HG03139 (cell line): ENCODE measurements around the gene TRPC3.

ENCODE experiments used
- ATAC-seq: cut with Tn5 transposase; IDR thresholded peaks from one replicate; pipeline ENCODE4 v1.9.1; 2021; ENCODE audit not compliant: unreplicated experiment

Gene TRPC3

DNA sequence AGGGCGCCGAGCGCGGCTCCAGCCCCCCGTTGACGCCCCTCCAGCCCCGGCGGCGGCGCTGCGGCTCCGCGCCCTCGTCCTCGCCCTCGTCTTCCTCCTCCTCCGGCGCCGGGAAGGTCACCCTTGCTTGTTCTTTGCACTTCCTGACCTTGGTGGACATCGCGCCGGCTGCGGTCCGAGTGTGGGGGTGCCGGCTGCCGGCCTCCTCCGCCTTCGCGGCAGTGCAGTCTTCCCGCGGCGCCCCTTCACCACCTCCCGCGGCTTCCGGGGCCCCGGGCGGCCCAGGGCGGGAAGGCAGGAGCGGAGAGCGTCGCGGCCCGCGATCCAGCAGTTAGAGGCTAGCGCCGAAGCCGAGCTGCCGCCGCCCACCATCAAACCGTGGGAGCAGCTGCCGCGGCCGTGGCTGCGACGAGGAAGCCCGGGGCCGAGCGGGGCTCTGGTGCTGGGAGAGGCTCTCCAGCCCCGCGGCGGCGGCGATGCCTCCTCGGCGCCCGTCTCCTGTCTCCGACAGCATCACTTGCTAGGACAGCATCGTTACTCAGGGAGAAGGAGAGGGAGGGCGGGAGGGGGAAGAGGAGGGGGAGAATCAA, at the start of gene TRPC3:
TSS of gene TRPC3 (minus strand) at position 540 of the 590 bp plus-strand sequence. CDS start at position 160, 380 bp downstream.
- ATAC-seq: no peak

DNA sequence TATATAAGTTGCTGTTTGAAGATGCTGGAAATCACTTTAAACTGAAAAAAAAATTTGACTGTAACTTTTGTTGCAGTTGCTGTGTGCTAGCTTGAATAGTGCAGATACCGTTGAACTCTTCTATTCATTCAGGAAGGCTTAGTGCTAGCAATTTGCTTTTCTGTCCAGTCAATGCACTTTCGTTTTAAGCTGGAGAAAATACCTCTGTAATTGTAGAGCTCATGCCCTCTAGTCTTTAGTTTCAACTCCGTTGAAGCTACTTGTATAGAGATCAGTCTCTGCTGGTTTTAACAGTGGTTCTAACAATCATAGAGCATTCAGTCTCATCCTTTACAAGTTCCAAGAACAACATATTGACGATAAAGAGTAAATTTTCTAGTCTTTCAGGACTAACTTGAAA, 49.0 kb upstream of the TRPC3 start:
- ATAC-seq: no peak

DNA sequence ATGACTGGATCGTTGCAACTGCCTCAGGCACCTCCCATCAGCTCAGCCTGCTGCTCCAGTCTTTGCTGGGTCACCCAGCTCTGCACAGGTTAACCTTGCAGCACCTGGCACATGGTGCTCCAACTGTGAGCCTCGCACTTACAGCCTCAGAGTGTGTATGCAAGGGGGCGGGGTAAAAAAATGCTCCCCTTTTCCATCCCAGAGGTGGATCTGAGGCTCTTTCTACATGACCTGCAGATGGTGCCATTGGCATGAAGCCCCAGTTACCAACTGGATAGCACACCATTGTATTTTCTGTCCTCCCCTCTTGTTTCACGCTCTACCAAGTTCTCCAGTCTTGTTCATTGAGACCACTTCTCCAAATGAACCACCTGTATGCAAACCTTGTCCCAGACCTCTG, 46.2 kb upstream of the TRPC3 start:
- ATAC-seq: no peak

DNA sequence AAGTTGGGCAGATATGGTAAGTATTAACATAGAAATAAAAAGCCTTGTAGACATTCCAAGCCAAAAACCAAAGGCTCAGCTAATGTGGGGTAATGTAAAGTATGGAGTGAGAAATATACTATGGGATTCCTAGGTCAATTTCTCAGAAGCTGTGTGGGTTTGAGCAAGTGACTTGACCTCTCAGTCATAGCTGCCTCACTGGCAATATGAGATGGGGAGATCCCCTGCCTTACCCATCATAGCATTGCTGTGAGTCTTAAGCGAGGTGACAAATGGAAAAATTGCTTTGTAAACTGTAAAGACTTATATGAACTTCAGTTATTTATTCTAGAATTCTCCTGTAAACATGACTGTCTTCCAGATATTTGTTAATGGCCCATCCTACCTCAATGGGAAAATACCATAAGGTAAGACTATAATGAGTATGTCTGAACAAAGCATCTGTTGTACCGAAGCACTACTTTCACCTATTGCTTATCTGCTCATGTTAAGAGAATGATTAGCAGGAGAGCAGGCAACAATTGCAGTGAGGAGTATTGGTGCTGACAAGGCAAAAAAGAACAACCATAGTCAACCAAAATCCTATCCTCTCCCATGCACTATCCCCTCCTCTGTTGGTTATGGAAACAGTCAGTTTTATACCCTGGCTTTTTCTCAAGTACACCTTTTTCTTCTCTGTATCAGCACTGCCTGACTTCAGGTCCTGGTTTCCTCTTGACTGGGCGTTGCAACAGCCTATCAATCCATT, 44.1 kb upstream of the TRPC3 start:
- ATAC-seq: no peak

DNA sequence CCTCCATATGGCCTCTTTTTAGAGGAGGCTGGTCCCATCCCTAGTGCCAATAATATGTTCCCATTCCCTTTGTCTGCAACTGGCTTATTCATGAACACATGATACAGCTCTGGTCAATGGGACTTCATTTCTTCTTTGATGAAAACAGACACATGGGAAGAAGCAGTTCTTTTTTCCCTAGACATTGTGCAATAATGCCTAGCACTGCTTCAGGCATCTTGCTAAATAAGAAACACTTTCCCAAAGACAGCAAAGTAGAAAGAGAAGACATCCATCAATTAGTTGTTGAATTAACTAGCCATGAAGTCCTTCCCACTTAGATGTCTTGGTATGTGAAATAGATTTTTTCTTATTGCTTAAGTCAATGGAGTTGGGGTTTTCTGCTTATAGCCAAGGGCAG, 40.1 kb upstream of the TRPC3 start:
- no peak for ATAC-seq

DNA sequence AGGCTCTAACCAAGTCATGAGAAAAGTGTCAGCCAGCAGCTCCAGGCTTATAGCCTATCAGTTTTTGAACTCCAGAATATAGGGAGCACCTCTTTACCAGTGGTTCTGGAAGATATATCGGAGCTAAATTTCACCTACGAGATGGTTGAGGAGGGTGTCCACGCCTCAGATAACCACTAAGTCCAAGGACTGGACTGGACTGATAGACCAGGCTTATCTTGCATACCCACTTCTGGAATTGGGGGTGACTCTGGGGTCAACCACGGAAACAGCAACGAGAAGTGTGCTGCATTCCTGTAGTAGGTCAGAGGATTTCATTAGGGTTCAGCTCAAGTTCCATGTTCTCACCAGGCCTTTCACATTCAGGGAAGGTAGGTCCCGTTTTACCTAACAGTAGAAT, 38.6 kb upstream of the TRPC3 start:
- ATAC-seq: no peak

DNA sequence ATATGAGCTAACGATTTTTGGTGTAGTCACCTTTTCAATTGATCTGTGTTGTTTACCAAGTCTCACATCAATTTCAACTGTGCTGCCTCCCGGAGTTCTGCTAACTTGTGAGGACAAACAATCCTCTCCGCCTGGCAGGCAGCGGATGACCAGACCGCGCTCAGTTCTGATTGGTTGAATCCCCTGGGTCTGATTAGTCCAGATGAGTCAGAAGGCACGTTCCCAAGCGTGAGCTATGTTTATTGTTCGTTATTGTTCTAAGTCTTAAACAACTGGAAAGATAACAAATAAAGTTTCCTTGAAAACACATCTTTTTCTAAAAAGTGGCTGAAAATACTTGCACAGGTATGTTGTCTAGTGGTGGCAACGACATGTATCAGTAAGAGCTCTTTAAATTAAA, 37.9 kb upstream of the TRPC3 start:
- ATAC-seq: no peak

DNA sequence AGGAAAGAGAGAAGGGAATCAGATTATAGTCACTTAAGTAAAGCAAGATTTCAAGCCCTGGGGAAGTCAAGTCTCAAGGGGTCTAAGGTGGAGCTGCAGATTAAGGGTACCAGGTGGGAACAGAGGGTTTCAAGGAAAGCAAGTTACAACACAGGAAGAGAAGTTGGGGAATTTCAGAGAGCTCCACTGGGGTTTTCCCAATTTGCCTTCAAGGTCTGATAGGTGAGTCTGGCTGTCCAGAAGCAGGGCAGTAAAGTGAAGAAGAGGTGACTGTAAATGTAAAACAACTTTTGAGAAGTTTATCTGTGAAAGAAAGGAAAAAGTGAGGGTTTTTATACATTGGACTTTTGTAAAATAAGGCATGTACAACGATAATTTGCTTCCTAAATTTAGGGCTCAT, 37.1 kb upstream of the TRPC3 start:
- no peak for ATAC-seq

DNA sequence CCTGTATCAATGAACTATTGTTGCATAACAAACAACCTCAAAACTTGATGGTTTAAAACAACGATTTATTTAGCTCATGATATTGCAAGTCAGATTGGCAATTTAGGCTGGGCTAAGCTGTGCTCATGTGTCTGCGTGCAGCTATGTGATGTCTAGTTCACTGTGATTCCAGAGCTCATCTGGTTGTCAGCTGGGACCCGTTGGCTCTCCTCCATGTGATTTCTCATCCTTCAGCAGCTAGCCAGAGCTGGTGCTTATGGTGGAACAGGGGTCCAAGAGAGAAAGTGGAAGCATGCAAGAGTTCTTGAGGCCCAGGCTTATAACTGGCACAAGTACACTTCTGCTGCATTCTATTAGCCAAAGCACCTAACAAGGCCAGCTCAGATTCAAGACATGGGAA, 28.8 kb upstream of the TRPC3 start:
- no peak for ATAC-seq

DNA sequence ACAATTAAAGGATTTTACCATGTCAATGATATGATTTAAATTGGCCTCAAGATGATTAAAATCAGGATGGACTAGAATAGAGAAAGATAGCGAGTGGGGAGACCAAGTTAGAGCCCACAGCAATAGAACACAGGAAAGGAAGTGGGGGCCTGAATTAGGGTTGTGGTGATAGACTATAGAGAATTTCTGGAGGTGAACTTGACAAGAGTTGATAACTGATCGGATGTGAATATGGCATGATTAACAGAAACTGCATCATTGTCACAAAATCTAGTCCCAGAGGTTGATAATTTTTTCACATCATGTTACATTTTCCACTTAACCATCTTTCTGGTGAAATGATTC, 26.3 kb upstream of the TRPC3 start:
- ATAC-seq: peak; percentile 51

DNA sequence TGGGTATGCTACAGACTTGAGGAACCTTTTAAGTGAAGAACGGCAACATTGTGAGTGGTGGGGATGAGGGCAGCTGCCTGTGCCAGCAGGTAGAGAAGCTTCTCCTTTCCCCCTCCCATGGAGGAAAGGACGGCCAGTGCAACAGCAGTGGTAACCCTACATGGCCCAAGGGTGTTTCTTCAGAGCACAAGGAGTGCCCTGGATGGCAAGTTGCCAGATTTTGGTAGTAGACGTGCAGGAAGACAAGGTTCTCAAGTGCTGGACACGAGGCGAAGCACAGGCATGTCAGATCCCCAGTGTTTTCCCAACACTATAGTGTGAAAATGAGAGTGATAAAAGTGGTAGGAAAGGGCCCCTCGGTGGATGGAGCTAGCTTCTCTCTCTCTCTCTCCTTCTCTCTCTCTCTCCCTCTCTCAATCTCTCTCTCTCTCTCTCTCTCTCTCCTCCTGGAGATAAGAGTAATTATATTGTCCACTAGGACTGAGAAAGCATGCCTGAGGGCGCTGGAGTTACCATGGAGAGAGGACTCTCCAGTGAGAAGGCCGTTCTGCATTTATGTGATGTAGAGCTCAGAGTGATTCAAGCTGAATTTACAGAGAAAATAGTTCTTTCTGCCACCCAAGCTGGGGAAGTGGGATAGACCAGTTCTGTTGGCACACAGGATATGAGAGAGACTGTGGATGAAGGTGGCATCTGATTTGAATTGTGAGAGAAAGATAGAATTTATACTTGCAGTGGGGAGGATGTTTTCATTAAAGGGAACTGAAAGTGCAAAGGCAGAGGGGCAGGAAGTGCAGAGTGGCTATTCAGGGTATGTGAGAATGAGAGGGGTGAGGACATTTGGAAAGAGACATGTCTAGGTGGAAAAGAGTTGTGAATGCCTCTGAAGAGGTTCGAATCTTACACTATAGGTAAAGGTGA, 25.7 kb upstream of the TRPC3 start:
- peak; percentile 94 for ATAC-seq

DNA sequence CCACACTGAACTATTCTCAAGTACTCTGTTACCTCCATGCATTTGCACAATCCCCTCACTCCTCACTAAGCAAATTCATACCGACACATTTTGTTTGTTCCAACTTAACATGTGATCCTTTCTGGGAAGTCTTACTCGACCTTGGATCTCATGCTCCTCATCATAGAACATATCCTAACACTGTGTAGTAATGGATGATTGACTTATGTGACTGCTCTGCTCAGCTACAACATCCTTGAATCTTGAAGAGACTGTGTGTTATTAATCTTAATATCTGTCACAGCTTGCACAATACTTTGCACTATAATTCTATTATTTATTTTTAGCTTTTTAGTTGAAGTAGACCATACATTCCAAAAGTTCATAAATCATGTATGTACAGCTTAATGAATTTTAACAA, 23.9 kb upstream of the TRPC3 start:
- ATAC-seq: no peak

DNA sequence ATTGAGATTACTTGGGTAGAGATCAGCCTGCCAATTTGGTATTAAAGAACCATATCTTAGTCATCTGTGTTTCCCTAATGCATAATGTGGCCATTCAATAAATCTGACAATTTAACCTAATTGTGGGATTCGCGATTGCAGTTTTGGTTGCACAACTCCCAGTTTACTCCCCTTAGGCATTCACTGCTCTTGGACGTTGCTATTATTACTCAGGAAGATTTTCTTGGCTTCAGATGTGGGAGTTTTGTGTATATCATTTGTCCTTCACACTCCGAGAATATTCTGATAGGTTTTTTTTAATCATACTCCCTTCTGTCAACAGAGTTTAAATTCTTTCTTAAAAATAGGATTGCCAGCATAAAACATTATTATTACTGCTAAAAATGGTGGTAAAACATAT, 22.0 kb upstream of the TRPC3 start:
- no peak for ATAC-seq

DNA sequence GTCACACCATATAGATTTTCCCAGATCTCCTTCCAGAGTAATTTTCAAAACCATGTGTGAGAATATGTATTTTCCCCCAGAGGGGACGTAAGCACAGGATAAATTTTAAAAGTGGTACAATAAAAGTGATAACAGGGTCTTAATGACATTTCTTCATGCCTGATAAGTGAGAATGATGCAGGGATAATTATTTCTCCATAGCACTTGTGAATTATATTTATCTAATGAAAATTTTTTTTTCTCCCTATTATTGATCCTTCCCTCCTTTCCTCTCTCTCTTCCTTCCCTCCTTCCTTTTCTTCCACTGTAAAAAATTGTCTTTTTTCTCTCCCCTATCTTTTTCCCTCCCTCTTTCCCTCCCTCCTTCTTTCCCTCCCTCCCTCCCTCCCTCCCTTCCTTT, 17.0 kb upstream of the TRPC3 start:
- ATAC-seq: no peak

DNA sequence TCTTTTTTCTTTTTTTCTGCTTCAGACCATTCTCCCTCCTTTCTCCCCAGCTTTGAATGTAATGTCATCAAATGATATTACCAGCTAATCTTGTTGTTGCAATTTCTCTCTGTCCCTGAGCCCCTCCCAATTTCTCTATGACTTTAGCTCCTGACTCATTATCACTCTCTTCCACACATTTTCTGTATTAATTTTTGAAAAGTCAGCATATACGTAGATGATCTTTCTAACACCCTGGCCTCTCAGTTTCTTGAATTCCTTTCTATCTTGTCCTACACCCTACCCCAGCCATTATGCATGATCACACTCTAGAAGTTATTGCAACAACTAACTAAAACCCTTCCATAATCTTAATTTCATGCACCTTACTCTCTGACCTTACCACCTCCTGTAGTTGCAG, 13.1 kb upstream of the TRPC3 start:
- no peak for ATAC-seq

DNA sequence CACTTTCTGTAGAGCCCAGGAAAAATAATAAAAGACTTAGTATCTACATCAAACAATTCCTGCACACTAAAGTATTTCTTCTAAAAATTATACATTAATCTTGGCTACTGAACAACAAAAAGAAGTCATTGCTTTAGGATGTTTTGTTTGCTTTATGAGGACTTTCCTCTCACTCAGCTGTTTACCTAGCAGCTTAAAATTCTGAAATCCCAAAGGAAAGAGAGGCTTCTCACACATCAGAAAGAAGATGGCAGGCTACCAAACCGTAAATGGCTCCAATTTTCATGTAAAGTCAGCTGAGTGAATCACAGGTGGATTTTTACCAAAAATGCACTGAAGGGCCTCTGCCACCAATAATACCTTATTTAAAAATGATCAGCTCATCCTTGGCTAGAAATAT, 9.0 kb upstream of the TRPC3 start:
- no peak for ATAC-seq

DNA sequence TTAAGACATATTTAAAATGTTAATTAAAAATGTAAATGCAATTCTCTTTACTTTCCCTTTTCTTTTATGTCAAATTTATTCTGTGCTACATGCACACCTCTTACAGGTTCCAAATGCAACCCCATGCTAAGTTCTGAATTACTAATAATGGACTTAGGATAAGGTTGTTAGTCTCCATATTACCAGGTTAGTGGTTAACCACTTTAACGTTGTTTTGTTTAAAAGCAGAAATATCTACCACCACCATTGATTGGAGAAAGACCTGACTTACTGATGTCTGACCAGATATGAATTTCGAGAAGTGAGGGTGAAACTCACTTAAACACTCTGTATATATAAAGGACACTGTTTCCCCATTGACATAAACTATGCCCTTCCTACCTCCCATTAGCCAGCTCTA, 6.9 kb upstream of the TRPC3 start:
- no peak for ATAC-seq

DNA sequence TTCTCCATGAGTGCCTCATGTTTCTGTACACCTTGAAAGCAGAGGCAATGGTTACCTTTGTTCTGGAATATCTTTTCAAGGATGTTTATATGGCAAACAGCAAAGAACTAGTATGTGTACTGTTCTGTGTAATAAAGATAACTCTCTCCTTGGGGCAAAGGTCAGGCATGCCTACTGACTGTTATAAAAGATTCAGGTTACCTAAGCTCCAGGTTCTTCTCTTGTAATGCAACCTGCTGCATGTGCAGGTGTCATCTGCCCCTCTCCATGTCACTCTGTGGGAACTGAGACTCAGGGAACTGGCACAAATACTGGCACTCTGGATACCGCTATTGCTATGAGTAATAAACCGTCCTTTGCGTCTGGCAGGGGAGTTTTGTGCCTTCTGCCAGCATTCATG, 5.4 kb upstream of the TRPC3 start:
- no peak for ATAC-seq

DNA sequence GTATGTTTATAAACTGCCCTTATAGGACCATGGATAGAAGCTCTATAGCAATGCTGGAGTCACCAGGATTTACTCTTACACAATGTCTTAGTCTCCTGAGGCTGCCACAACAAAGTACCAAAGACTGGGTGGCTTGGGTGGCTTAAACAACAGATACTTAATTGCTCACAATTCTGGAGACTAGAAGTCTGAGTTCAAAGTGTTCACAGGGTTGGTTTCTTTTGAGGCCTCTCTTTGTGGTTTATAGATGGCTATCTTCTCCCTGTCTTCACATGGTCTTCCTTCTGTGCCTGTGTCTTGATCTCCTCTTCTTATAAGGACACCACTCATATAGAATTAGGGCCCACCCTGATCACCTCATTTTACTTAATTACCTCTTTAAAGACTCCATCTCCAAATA, 2.0 kb upstream of the TRPC3 start:
- ATAC-seq: no peak

DNA sequence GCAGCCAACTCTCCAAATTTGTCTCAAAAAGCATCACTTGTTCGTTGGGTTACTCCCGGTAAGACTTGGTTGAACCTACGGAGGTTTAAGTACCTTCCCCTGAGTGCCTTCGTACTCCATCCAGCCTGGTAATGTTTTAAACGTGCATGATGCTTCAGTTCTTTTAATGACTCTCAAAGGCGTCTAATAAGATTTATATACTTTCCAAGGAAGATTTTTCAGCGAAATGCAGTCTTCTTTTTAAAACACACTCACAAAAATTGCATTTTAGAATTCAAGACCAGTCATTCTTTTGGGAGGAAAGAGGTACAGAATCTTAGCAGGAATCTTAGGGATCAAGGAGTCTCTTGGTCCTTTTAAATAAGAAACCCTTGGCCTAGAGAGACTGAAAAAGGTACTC, 430 bp upstream of the TRPC3 start:
- no peak for ATAC-seq

DNA sequence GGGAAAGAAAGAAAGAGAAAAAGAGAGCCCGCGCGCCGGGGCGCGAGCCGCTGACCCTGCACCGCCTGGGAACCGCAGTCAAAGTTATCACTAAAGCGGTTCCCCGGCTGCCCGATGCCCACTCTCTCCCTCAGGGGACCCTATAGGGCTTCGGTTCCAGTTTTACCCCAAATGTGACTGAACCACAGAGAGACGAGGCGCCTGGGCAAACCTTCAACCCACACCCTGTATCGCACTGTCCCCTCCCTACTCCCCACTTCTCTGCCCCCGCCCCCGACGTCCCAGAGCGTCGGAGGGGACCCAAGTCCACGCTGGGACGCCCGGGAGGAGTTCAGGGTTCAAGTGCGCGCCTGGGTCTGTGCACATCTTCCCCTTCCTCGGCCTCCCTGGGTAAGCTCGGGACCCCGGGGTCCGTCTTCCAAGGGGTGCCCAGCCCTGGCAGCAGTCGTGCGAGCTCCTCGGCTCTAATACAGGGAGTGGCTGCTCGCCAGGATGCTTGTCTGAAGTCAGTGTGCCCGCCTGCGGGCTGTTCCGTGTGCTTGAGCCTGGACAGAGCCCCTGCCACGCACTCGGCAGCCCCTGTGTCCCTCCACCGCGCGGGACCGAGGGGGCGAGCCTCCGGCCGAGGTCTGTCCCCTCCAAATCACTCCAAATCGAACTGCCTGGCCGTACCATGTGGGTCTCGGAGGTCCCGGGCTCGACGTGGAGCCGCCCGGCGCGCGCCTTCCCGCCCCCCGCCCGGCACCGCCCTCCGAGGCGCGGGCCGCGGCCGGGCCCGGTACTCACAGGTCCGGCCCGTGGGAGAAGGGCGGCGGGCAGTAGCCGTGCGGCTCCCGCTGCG, 960 bp downstream of the TRPC3 start:
- peak; percentile 26 for ATAC-seq
